ENCODE measurements around the gene PPP1R26.
A peak's percentile ranks its signal among the peaks of the same experiment; 100 is the strongest.

The PPP1R26 gene

GRCh38 chr9:135464181-135464580 lies 15.4 kb upstream of the PPP1R26 start:
- no peak for DNase-seq (ENCODE audit: low spot score)

- no peak for DNase-seq (ENCODE audit: low spot score)
Observed at GRCh38 chr9:135468854-135469521, 10.6 kb upstream of the PPP1R26 start.

GRCh38 chr9:135471791-135472640 lies 7.6 kb upstream of the PPP1R26 start:
- peak; percentile 86 for DNase-seq (ENCODE audit: low spot score)

GRCh38 chr9:135473972-135474543 lies 5.5 kb upstream of the PPP1R26 start:
- no peak for DNase-seq (ENCODE audit: low spot score)

GRCh38 chr9:135474915-135475314 lies 4.7 kb upstream of the PPP1R26 start:
- DNase-seq (ENCODE audit: low spot score), result peak; percentile 79

GRCh38 chr9:135476561-135477355 lies 2.8 kb upstream of the PPP1R26 start:
- no peak for DNase-seq (ENCODE audit: low spot score)

GRCh38 chr9:135478191-135478590 lies 1.4 kb upstream of the PPP1R26 start:
- DNase-seq (ENCODE audit: low spot score), result no peak

GRCh38 chr9:135478829-135479468 lies 633 bp upstream of the PPP1R26 start:
- DNase-seq (ENCODE audit: low spot score), result peak; percentile 67

- DNase-seq (ENCODE audit: low spot score), result peak; percentile 65
Observed at GRCh38 chr9:135480071-135480939, 723 bp downstream of the PPP1R26 start.

- DNase-seq (ENCODE audit: low spot score), result no peak
Observed at GRCh38 chr9:135480940-135481310, 1.3 kb downstream of the PPP1R26 start.

- DNase-seq (ENCODE audit: low spot score), result no peak
Observed at GRCh38 chr9:135482015-135482754, 2.6 kb downstream of the PPP1R26 start.

GRCh38 chr9:135484460-135485277 lies 5.1 kb downstream of the PPP1R26 start:
- no peak for DNase-seq (ENCODE audit: low spot score)

GRCh38 chr9:135485385-135485784 lies 5.8 kb downstream of the PPP1R26 start:
- DNase-seq (ENCODE audit: low spot score), result no peak

GRCh38 chr9:135485832-135486231 lies 6.2 kb downstream of the PPP1R26 start:
- no peak for DNase-seq (ENCODE audit: low spot score)

GRCh38 chr9:135486267-135487065 lies 6.9 kb downstream of the PPP1R26 start:
- DNase-seq (ENCODE audit: low spot score), result no peak

GRCh38 chr9:135487281-135488012 lies 7.9 kb downstream of the PPP1R26 start:
- DNase-seq (ENCODE audit: low spot score), result no peak

GRCh38 chr9:135488013-135488330 lies 8.4 kb downstream of the PPP1R26 start:
- DNase-seq (ENCODE audit: low spot score), result no peak

- no peak for DNase-seq (ENCODE audit: low spot score)
Observed at GRCh38 chr9:135488527-135488926, 8.9 kb downstream of the PPP1R26 start.
